ENCODE results near the gene TMEM63A. TPM values are rescaled to one million over a fixed set of nuclear protein-coding genes. Genes with fewer than 3 reads are reported as not detected.

TMEM63A gene
- polyA plus RNA-seq, 12 donors, result 15.7 to 48.6 (median 23.1) TPM; not detected in 1

- peak; percentile 61 for DNase-seq
These were observed 29.3 kb upstream of the TMEM63A start for GRCh38 chr1:225911191-225912130.

- DNase-seq, result no peak
These were observed 27.3 kb upstream of the TMEM63A start for GRCh38 chr1:225909477-225909876.

- DNase-seq, result no peak
These were observed 26.6 kb upstream of the TMEM63A start for GRCh38 chr1:225908773-225909172.

- no peak for DNase-seq
These were observed 25.9 kb upstream of the TMEM63A start for GRCh38 chr1:225908013-225908640.

- no peak for DNase-seq
These were observed 25.2 kb upstream of the TMEM63A start for GRCh38 chr1:225907341-225907740.

GRCh38 chr1:225906467-225906866, 24.3 kb upstream of the TMEM63A start:
- no peak for DNase-seq

- DNase-seq, result no peak
These were observed 21.4 kb upstream of the TMEM63A start for GRCh38 chr1:225903623-225904022.

GRCh38 chr1:225899044-225899925, 17.1 kb upstream of the TMEM63A start:
- DNase-seq, result no peak

GRCh38 chr1:225897595-225898514, 15.7 kb upstream of the TMEM63A start:
- DNase-seq, result no peak

GRCh38 chr1:225896937-225897549, 14.9 kb upstream of the TMEM63A start:
- DNase-seq, result no peak

- DNase-seq, result no peak
These were observed 14.3 kb upstream of the TMEM63A start for GRCh38 chr1:225896494-225896893.

GRCh38 chr1:225892307-225892706, 10.1 kb upstream of the TMEM63A start:
- DNase-seq, result no peak

GRCh38 chr1:225891229-225891972, 9.2 kb upstream of the TMEM63A start:
- no peak for DNase-seq

- no peak for DNase-seq
These were observed 8.4 kb upstream of the TMEM63A start for GRCh38 chr1:225890346-225891228.

GRCh38 chr1:225889743-225890142, 7.6 kb upstream of the TMEM63A start:
- DNase-seq, result no peak

GRCh38 chr1:225888898-225889601, 6.9 kb upstream of the TMEM63A start, which contains the start of gene LEFTY1:
TSS of gene LEFTY1 (minus strand) at chr1:225889146. CDS start at chr1:225889066, 80 bp downstream.
- no peak for DNase-seq

- DNase-seq, result no peak
These were observed 6.2 kb upstream of the TMEM63A start for GRCh38 chr1:225888289-225888897.
